Daoy (cell line): ENCODE data around the gene VIT. TPM values are rescaled to one million over a fixed set of nuclear protein-coding genes. Genes with fewer than 3 reads are reported as not detected.

ENCODE experiments used
- DNase-seq: peaks from one replicate; pipeline ENCODE4 v3.0.0-alpha.2; 2015; ENCODE audit warnings: low read depth
- total RNA-seq: library from RNA; depleted of rRNA; stranded (reverse); fragments of >200 nt; shearing (Covaris generic); gene quantifications from 2 replicates; pipeline ENCODE4 v1.2.3, GENCODE V29; 2014

The VIT gene
- total RNA-seq, 1 experiment from 2014 or later: not detected

- no peak for DNase-seq
These were observed 66.4 kb downstream of the VIT start for GRCh38 chr2:36762764-36763490.

- DNase-seq: no peak
These were observed 72.6 kb downstream of the VIT start for GRCh38 chr2:36769106-36769505.

- peak; percentile 76 for DNase-seq
These were observed 74.2 kb downstream of the VIT start for GRCh38 chr2:36770542-36771287.

- no peak for DNase-seq
These were observed 75.2 kb downstream of the VIT start for GRCh38 chr2:36771671-36772070.

GRCh38 chr2:36773947-36774346, 77.4 kb downstream of the VIT start:
- DNase-seq: no peak

GRCh38 chr2:36775261-36775660, 78.8 kb downstream of the VIT start:
- no peak for DNase-seq

- peak; percentile 27 for DNase-seq
These were observed 79.3 kb downstream of the VIT start for GRCh38 chr2:36775806-36776205.

GRCh38 chr2:36777272-36777671, 80.8 kb downstream of the VIT start:
- no peak for DNase-seq

- no peak for DNase-seq
These were observed 81.3 kb downstream of the VIT start for GRCh38 chr2:36777788-36778187.

GRCh38 chr2:36779462-36779861, 83.0 kb downstream of the VIT start:
- no peak for DNase-seq

GRCh38 chr2:36780231-36780839, 83.8 kb downstream of the VIT start:
- peak; percentile 36 for DNase-seq

GRCh38 chr2:36781907-36782720, 85.6 kb downstream of the VIT start:
- no peak for DNase-seq

GRCh38 chr2:36783246-36783645, 86.7 kb downstream of the VIT start:
- DNase-seq: no peak

- peak; percentile 61 for DNase-seq
These were observed 88.8 kb downstream of the VIT start for GRCh38 chr2:36785179-36785795.

GRCh38 chr2:36789181-36789804, 92.8 kb downstream of the VIT start:
- no peak for DNase-seq

- DNase-seq: no peak
These were observed 96.4 kb downstream of the VIT start for GRCh38 chr2:36792951-36793350.

GRCh38 chr2:36797324-36798070, 101.0 kb downstream of the VIT start:
- DNase-seq: no peak

- no peak for DNase-seq
These were observed 102.2 kb downstream of the VIT start for GRCh38 chr2:36798724-36799123.

- no peak for DNase-seq
These were observed 103.9 kb downstream of the VIT start for GRCh38 chr2:36800381-36800780.

- DNase-seq: no peak
These were observed 104.6 kb downstream of the VIT start for GRCh38 chr2:36801088-36801487.
